Hippocampal formation (tissue), 2 donors: ENCODE data around the gene SVIP.

Experiments
- DNase-seq, 2 donors: peaks; one replicate each; lab custom pipeline; 2025; lab: John Stamatoyannopoulos, UW

Gene SVIP

GRCh38 chr11:22829231-22830081 is at the start of gene SVIP:
TSS of gene SVIP (minus strand) at chr11:22829801. CDS start at chr11:22829748, 53 bp downstream.
- DNase-seq = peak; percentile 89 to 92

GRCh38 chr11:22878604-22879003 is 49.0 kb upstream of the SVIP start:
- no peak for DNase-seq

GRCh38 chr11:22878039-22878438 is 48.4 kb upstream of the SVIP start:
- no peak for DNase-seq

GRCh38 chr11:22875869-22876473 is 46.4 kb upstream of the SVIP start:
- DNase-seq = peak; percentile 22 to 75

GRCh38 chr11:22869325-22869724 is 39.7 kb upstream of the SVIP start:
- DNase-seq = no peak

GRCh38 chr11:22860241-22860640 is 30.6 kb upstream of the SVIP start, which contains the start of gene CCDC179:
TSS of gene CCDC179 (minus strand) at chr11:22860474. CDS start at chr11:22860421, 53 bp downstream.
- DNase-seq = no peak

- no peak for DNase-seq
Observed at GRCh38 chr11:22859756-22860155, 30.2 kb upstream of the SVIP start.

GRCh38 chr11:22851477-22851876 is 21.9 kb upstream of the SVIP start:
- no peak for DNase-seq

- no peak for DNase-seq
Observed at GRCh38 chr11:22846726-22847125, 17.1 kb upstream of the SVIP start.

- DNase-seq = peak in 1 of 2 donors; percentile 34
Observed at GRCh38 chr11:22832315-22833015, 2.9 kb upstream of the SVIP start.

- peak in 1 of 2 donors; percentile 53 for DNase-seq
Observed at GRCh38 chr11:22830082-22830414, 447 bp upstream of the SVIP start.

- no peak for DNase-seq
Observed at GRCh38 chr11:22828373-22828772, 1.2 kb downstream of the SVIP start.

- DNase-seq = no peak
Observed at GRCh38 chr11:22822203-22822602, 7.4 kb downstream of the SVIP start.

- no peak for DNase-seq
Observed at GRCh38 chr11:22809893-22810292, 19.7 kb downstream of the SVIP start.

- no peak for DNase-seq
Observed at GRCh38 chr11:22808571-22809197, 20.9 kb downstream of the SVIP start.

- DNase-seq = no peak
Observed at GRCh38 chr11:22807855-22808570, 21.6 kb downstream of the SVIP start.

- no peak for DNase-seq
Observed at GRCh38 chr11:22807391-22807790, 22.2 kb downstream of the SVIP start.

GRCh38 chr11:22802861-22803260 is 26.7 kb downstream of the SVIP start:
- no peak for DNase-seq

- DNase-seq = no peak
Observed at GRCh38 chr11:22800482-22800881, 29.1 kb downstream of the SVIP start.

- no peak for DNase-seq
Observed at GRCh38 chr11:22798901-22799300, 30.7 kb downstream of the SVIP start.

- DNase-seq = peak in 1 of 2 donors; percentile 46
Observed at GRCh38 chr11:22797047-22797446, 32.6 kb downstream of the SVIP start.

GRCh38 chr11:22795914-22796313 is 33.7 kb downstream of the SVIP start:
- DNase-seq = no peak
